HL-60 (cell line): ENCODE measurements around the gene ZC3H8.

Experiments used
- GABPA ChIP-seq: IDR thresholded peaks from 2 replicates; pipeline ENCODE4 v1.6.1; 2012; ENCODE audit warnings: low read depth
- POLR2AphosphoS5 ChIP-seq: IDR thresholded peaks from 2 replicates; pipeline ENCODE4 v1.6.1; 2012; ENCODE audit warnings: low read depth
- TF ChIP-seq, protein P1 (sequence below): IDR thresholded peaks from one replicate; pipeline ENCODE4 v1.5.1; 2011; ENCODE audit warnings: low read length, control low read depth, inconsistent platforms; ENCODE audit not compliant: insufficient read depth

DNA sequence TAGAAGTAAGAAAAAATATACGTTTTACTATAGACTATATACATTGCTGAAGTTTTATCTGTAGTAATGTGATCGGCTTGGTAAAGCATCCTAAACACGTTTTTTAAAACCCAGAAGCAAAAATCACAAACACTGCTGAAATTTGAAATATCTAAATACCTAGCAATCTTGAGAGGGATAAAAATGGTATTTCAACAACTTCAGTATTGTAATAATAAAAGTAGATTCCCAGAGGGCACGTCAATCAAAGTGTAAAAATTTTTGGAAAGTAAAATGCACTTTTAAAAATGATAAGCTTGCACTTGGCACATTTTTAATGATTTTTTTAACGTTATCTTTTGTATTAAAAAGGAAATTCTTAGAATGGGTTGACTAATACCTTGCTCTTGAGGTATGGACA lies 22.1 kb upstream of the ZC3H8 start:
- TF ChIP-seq, protein P1, sequence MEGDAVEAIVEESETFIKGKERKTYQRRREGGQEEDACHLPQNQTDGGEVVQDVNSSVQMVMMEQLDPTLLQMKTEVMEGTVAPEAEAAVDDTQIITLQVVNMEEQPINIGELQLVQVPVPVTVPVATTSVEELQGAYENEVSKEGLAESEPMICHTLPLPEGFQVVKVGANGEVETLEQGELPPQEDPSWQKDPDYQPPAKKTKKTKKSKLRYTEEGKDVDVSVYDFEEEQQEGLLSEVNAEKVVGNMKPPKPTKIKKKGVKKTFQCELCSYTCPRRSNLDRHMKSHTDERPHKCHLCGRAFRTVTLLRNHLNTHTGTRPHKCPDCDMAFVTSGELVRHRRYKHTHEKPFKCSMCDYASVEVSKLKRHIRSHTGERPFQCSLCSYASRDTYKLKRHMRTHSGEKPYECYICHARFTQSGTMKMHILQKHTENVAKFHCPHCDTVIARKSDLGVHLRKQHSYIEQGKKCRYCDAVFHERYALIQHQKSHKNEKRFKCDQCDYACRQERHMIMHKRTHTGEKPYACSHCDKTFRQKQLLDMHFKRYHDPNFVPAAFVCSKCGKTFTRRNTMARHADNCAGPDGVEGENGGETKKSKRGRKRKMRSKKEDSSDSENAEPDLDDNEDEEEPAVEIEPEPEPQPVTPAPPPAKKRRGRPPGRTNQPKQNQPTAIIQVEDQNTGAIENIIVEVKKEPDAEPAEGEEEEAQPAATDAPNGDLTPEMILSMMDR, result no peak
- TF ChIP-seq POLR2AphosphoS5 (no peak), GABPA (no peak)
